ENCODE results near the gene PXDN. TPM values are rescaled to one million over a fixed set of nuclear protein-coding genes. Genes with fewer than 3 reads are reported as not detected.
"Not testable (repeated sequence)": the region's sequence is repeated elsewhere in the genome, so short reads cannot be mapped to it uniquely, and the experiment has no call there.

PXDN gene
- total and polyA plus RNA-seq, 4 donors = 42.8 to 69.7 (median 59.7) TPM

- no peak for DNase-seq (ENCODE audit: low read depth in 4 of 6, low spot score in 6 of 6)
- Histone ChIP-seq H3K9me3 (ENCODE audit: control insufficient read depth, insufficient read depth, low read length) (no peaks in the 10 kb centered on the region), H3K4me1 (ENCODE audit: control insufficient read depth, insufficient read depth, low read length) (peaks cover 3% of the 10 kb centered on the region), H3K4me3 (ENCODE audit: low read depth, low read length) (no peak overlapping the region), H3K36me3 (ENCODE audit: control insufficient read depth, insufficient read depth, low read length) (peaks cover 46% of the 10 kb centered on the region), H3K27ac (ENCODE audit: low read depth, low read length) (no peak overlapping the region), H3K27me3 (ENCODE audit: control insufficient read depth, insufficient read depth, low read length) (no peaks in the 10 kb centered on the region)
- WGBS (ENCODE audit: insufficient coverage) = 82% methylated on average over 19 of the region's 21 CpGs
Observed at GRCh38 chr2:1685957-1686783, 58.1 kb downstream of the PXDN start.

GRCh38 chr2:1685078-1685956 lies 59.0 kb downstream of the PXDN start:
- no peak overlapping the region for H3K4me3 ChIP-seq (ENCODE audit: low read depth, low read length)
- WGBS (ENCODE audit: insufficient coverage) = 96% methylated on average over 36 of the region's 36 CpGs
- H3K27me3 ChIP-seq (ENCODE audit: control insufficient read depth, insufficient read depth, low read length) = no peaks in the 10 kb centered on the region
- H3K36me3 ChIP-seq (ENCODE audit: control insufficient read depth, insufficient read depth, low read length) = peaks cover 54% of the 10 kb centered on the region
- DNase-seq (ENCODE audit: low read depth in 4 of 6, low spot score in 6 of 6) = no peak
- H3K4me1 ChIP-seq (ENCODE audit: control insufficient read depth, insufficient read depth, low read length) = peaks cover 3% of the 10 kb centered on the region
- no peak overlapping the region for H3K27ac ChIP-seq (ENCODE audit: low read depth, low read length)
- no peaks in the 10 kb centered on the region for H3K9me3 ChIP-seq (ENCODE audit: control insufficient read depth, insufficient read depth, low read length)

GRCh38 chr2:1683297-1683696 lies 61.0 kb downstream of the PXDN start:
- Histone ChIP-seq H3K4me3 (ENCODE audit: low read depth, low read length) (no peak overlapping the region), H3K36me3 (ENCODE audit: control insufficient read depth, insufficient read depth, low read length) (peaks cover 66% of the 10 kb centered on the region), H3K27ac (ENCODE audit: low read depth, low read length) (no peak overlapping the region), H3K9me3 (ENCODE audit: control insufficient read depth, insufficient read depth, low read length) (no peaks in the 10 kb centered on the region), H3K27me3 (ENCODE audit: control insufficient read depth, insufficient read depth, low read length) (no peaks in the 10 kb centered on the region), H3K4me1 (ENCODE audit: control insufficient read depth, insufficient read depth, low read length) (peaks cover 3% of the 10 kb centered on the region)
- no peak for DNase-seq (ENCODE audit: low read depth in 4 of 6, low spot score in 6 of 6)
- 100% methylated on average over 1 of the region's 1 CpG for WGBS (ENCODE audit: insufficient coverage)

GRCh38 chr2:1682181-1682440 lies 62.2 kb downstream of the PXDN start:
- H3K27me3 ChIP-seq (ENCODE audit: control insufficient read depth, insufficient read depth, low read length) = no peaks in the 10 kb centered on the region
- H3K9me3 ChIP-seq (ENCODE audit: control insufficient read depth, insufficient read depth, low read length) = no peaks in the 10 kb centered on the region
- DNase-seq (ENCODE audit: low read depth in 4 of 6, low spot score in 6 of 6) = no peak
- no peak overlapping the region for H3K4me3 ChIP-seq (ENCODE audit: low read depth, low read length)
- H3K4me1 ChIP-seq (ENCODE audit: control insufficient read depth, insufficient read depth, low read length) = peaks cover 6% of the 10 kb centered on the region
- H3K36me3 ChIP-seq (ENCODE audit: control insufficient read depth, insufficient read depth, low read length) = peaks cover 72% of the 10 kb centered on the region
- H3K27ac ChIP-seq (ENCODE audit: low read depth, low read length) = no peak overlapping the region

- H3K4me1 ChIP-seq (ENCODE audit: control insufficient read depth, insufficient read depth, low read length) = peaks cover 7% of the 10 kb centered on the region
- H3K27me3 ChIP-seq (ENCODE audit: control insufficient read depth, insufficient read depth, low read length) = no peaks in the 10 kb centered on the region
- WGBS (ENCODE audit: insufficient coverage) = 87% methylated on average over 20 of the region's 20 CpGs
- no peak overlapping the region for H3K27ac ChIP-seq (ENCODE audit: low read depth, low read length)
- H3K9me3 ChIP-seq (ENCODE audit: control insufficient read depth, insufficient read depth, low read length) = no peaks in the 10 kb centered on the region
- no peak for DNase-seq (ENCODE audit: low read depth in 4 of 6, low spot score in 6 of 6)
- H3K4me3 ChIP-seq (ENCODE audit: low read depth, low read length) = no peak overlapping the region
- H3K36me3 ChIP-seq (ENCODE audit: control insufficient read depth, insufficient read depth, low read length) = peaks cover 74% of the 10 kb centered on the region
Observed at GRCh38 chr2:1681323-1682180, 62.8 kb downstream of the PXDN start.

GRCh38 chr2:1681017-1681318 lies 63.3 kb downstream of the PXDN start:
- no peak for DNase-seq (ENCODE audit: low read depth in 4 of 6, low spot score in 6 of 6)
- peaks cover 76% of the 10 kb centered on the region for H3K36me3 ChIP-seq (ENCODE audit: control insufficient read depth, insufficient read depth, low read length)
- peaks cover 7% of the 10 kb centered on the region for H3K4me1 ChIP-seq (ENCODE audit: control insufficient read depth, insufficient read depth, low read length)
- no peak overlapping the region for H3K27ac ChIP-seq (ENCODE audit: low read depth, low read length)
- H3K9me3 ChIP-seq (ENCODE audit: control insufficient read depth, insufficient read depth, low read length) = no peaks in the 10 kb centered on the region
- 86% methylated on average over 3 of the region's 3 CpGs for WGBS (ENCODE audit: insufficient coverage)
- no peaks in the 10 kb centered on the region for H3K27me3 ChIP-seq (ENCODE audit: control insufficient read depth, insufficient read depth, low read length)
- H3K4me3 ChIP-seq (ENCODE audit: low read depth, low read length) = no peak overlapping the region

- no peak for DNase-seq (ENCODE audit: low read depth in 4 of 6, low spot score in 6 of 6)
- Histone ChIP-seq H3K36me3 (ENCODE audit: control insufficient read depth, insufficient read depth, low read length) (peaks cover 78% of the 10 kb centered on the region), H3K27ac (ENCODE audit: low read depth, low read length) (no peak overlapping the region), H3K4me3 (ENCODE audit: low read depth, low read length) (no peak overlapping the region), H3K9me3 (ENCODE audit: control insufficient read depth, insufficient read depth, low read length) (no peaks in the 10 kb centered on the region), H3K4me1 (ENCODE audit: control insufficient read depth, insufficient read depth, low read length) (peaks cover 6% of the 10 kb centered on the region), H3K27me3 (ENCODE audit: control insufficient read depth, insufficient read depth, low read length) (no peaks in the 10 kb centered on the region)
- 95% methylated on average over 27 of the region's 33 CpGs for WGBS (ENCODE audit: insufficient coverage)
Observed at GRCh38 chr2:1680222-1681016, 63.9 kb downstream of the PXDN start.

GRCh38 chr2:1679488-1680039 lies 64.8 kb downstream of the PXDN start:
- H3K9me3 ChIP-seq (ENCODE audit: control insufficient read depth, insufficient read depth, low read length); DNase-seq (ENCODE audit: low read depth in 4 of 6, low spot score in 6 of 6); H3K4me3 ChIP-seq (ENCODE audit: low read depth, low read length); H3K4me1 ChIP-seq (ENCODE audit: control insufficient read depth, insufficient read depth, low read length); H3K27ac ChIP-seq (ENCODE audit: low read depth, low read length); H3K27me3 ChIP-seq (ENCODE audit: control insufficient read depth, insufficient read depth, low read length): not testable (repeated sequence)
- H3K36me3 ChIP-seq (ENCODE audit: control insufficient read depth, insufficient read depth, low read length) = peaks cover 79% of the 10 kb centered on the region
- 89% methylated on average over 11 of the region's 11 CpGs for WGBS (ENCODE audit: insufficient coverage)

GRCh38 chr2:1679065-1679464 lies 65.2 kb downstream of the PXDN start:
- not testable (repeated sequence) for H3K4me3 ChIP-seq (ENCODE audit: low read depth, low read length); H3K27me3 ChIP-seq (ENCODE audit: control insufficient read depth, insufficient read depth, low read length); H3K9me3 ChIP-seq (ENCODE audit: control insufficient read depth, insufficient read depth, low read length); H3K27ac ChIP-seq (ENCODE audit: low read depth, low read length); H3K4me1 ChIP-seq (ENCODE audit: control insufficient read depth, insufficient read depth, low read length); DNase-seq (ENCODE audit: low read depth in 4 of 6, low spot score in 6 of 6)
- H3K36me3 ChIP-seq (ENCODE audit: control insufficient read depth, insufficient read depth, low read length) = peaks cover 84% of the 10 kb centered on the region
- 94% methylated on average over 6 of the region's 7 CpGs for WGBS (ENCODE audit: insufficient coverage)

Measured in spinal cord (tissue), 10 donors.